ENCODE measurements around the gene IL12RB1. TPM values are rescaled to one million over a fixed set of nuclear protein-coding genes. Genes with fewer than 3 reads are reported as not detected.

The IL12RB1 gene
- total RNA-seq, 2 donors from 2014 or later: not detected

- Mint-ChIP-seq H3K9me3 (no peaks in the 10 kb centered on the region), H3K4me3 (no peak overlapping the region), H3K4me1 (no peaks in the 10 kb centered on the region), H3K36me3 (ENCODE audit: low read depth) (no peaks in the 10 kb centered on the region), H3K27me3 (ENCODE audit: insufficient read depth) (peaks cover 6% of the 10 kb centered on the region), H3K27ac (no peak overlapping the region)
- Histone ChIP-seq H3K36me3 (ENCODE audit: control insufficient read depth, insufficient read depth, low read length) (no peaks in the 10 kb centered on the region), H3K9ac (ENCODE audit: extremely low read depth, low read length, poor library complexity, severe bottlenecking) (no peak overlapping the region), H3K9me3 (ENCODE audit: control insufficient read depth, low read length) (no peaks in the 10 kb centered on the region), H3K27ac (ENCODE audit: low read depth, low read length) (no peak overlapping the region), H3K4me3 (ENCODE audit: low read length) (no peak overlapping the region), H3K4me1 (ENCODE audit: control insufficient read depth, insufficient read depth, low read length) (no peaks in the 10 kb centered on the region), H3K27me3 (ENCODE audit: control insufficient read depth, insufficient read depth, low read length, poor library complexity, severe bottlenecking) (no peaks in the 10 kb centered on the region)
- TF ChIP-seq CTCF (conservative IDR thresholded peaks at IDR 0.05): peak; percentile 57
- 42 to 61% methylated on average over 3 to 5 of the region's 5 CpGs for WGBS, 2 experiments (ENCODE audit: insufficient coverage in 1 of 2, insufficient read length in 1 of 2)
- DNase-seq: peak; percentile 80
Measured at GRCh38 chr19:18063463-18063862, 23.3 kb downstream of the IL12RB1 start.

- Histone ChIP-seq H3K27ac (ENCODE audit: low read depth, low read length) (no peak overlapping the region), H3K4me3 (ENCODE audit: low read length) (no peak overlapping the region), H3K36me3 (ENCODE audit: control insufficient read depth, insufficient read depth, low read length) (no peaks in the 10 kb centered on the region), H3K27me3 (ENCODE audit: control insufficient read depth, insufficient read depth, low read length, poor library complexity, severe bottlenecking) (no peaks in the 10 kb centered on the region), H3K9me3 (ENCODE audit: control insufficient read depth, low read length) (no peaks in the 10 kb centered on the region), H3K4me1 (ENCODE audit: control insufficient read depth, insufficient read depth, low read length) (no peaks in the 10 kb centered on the region), H3K9ac (ENCODE audit: extremely low read depth, low read length, poor library complexity, severe bottlenecking) (no peak overlapping the region)
- no peaks in the 10 kb centered on the region for H3K36me3 Mint-ChIP-seq (ENCODE audit: low read depth)
- H3K9me3 Mint-ChIP-seq: no peaks in the 10 kb centered on the region
- WGBS, 2 experiments (ENCODE audit: insufficient coverage in 1 of 2, insufficient read length in 1 of 2): 60 to 67% methylated on average over 6 to 8 of the region's 8 CpGs
- no peaks in the 10 kb centered on the region for H3K4me1 Mint-ChIP-seq
- H3K27me3 Mint-ChIP-seq (ENCODE audit: insufficient read depth): peaks cover 6% of the 10 kb centered on the region
- no peak for TF ChIP-seq CTCF (conservative IDR thresholded peaks at IDR 0.05)
- H3K27ac Mint-ChIP-seq: no peak overlapping the region
- no peak overlapping the region for H3K4me3 Mint-ChIP-seq
- DNase-seq: peak; percentile 55
Measured at GRCh38 chr19:18062028-18062427, 24.7 kb downstream of the IL12RB1 start.

GRCh38 chr19:18060472-18060871 lies 26.3 kb downstream of the IL12RB1 start:
- no peak overlapping the region for H3K27ac ChIP-seq (ENCODE audit: low read depth, low read length)

More at GRCh38 chr19:18060472-18060871, 26.3 kb downstream of the IL12RB1 start:
- no peaks in the 10 kb centered on the region for H3K9me3 Mint-ChIP-seq
- no peaks in the 10 kb centered on the region for H3K9me3 ChIP-seq (ENCODE audit: control insufficient read depth, low read length)
- peak; percentile 57 for DNase-seq
- no peak overlapping the region for H3K27ac Mint-ChIP-seq
- H3K4me3 ChIP-seq (ENCODE audit: low read length): no peak overlapping the region
- peaks cover 6% of the 10 kb centered on the region for H3K27me3 Mint-ChIP-seq (ENCODE audit: insufficient read depth)
- TF ChIP-seq CTCF (conservative IDR thresholded peaks at IDR 0.05): no peak
- no peaks in the 10 kb centered on the region for H3K27me3 ChIP-seq (ENCODE audit: control insufficient read depth, insufficient read depth, low read length, poor library complexity, severe bottlenecking)
- no peak overlapping the region for H3K9ac ChIP-seq (ENCODE audit: extremely low read depth, low read length, poor library complexity, severe bottlenecking)
- H3K36me3 Mint-ChIP-seq (ENCODE audit: low read depth): no peaks in the 10 kb centered on the region
- no peaks in the 10 kb centered on the region for H3K4me1 Mint-ChIP-seq
- no peak overlapping the region for H3K4me3 Mint-ChIP-seq
- H3K36me3 ChIP-seq (ENCODE audit: control insufficient read depth, insufficient read depth, low read length): no peaks in the 10 kb centered on the region
- WGBS, 2 experiments (ENCODE audit: insufficient coverage in 1 of 2, insufficient read length in 1 of 2): 87 to 92% methylated on average over 5 to 6 of the region's 6 CpGs
- no peaks in the 10 kb centered on the region for H3K4me1 ChIP-seq (ENCODE audit: control insufficient read depth, insufficient read depth, low read length)

All from endodermal cell (in vitro differentiated cells).